WTC11 (cell line): ENCODE measurements around the gene RAB3B.

Source experiments
- ATF1 ChIP-seq: sonication (generic); formaldehyde crosslinking; IDR thresholded peaks from 2 replicates; pipeline ENCODE4 v1.8.1; 2023; ENCODE audit warnings: mild to moderate bottlenecking, moderate library complexity, missing genetic modification reagents
- CTCF ChIP-seq: fragments of 200-600 bp; IDR thresholded peaks from 2 replicates; pipeline ENCODE4 v1.8.0; 2022; ENCODE audit warnings: antibody characterized with exemption
- ETV6 ChIP-seq: sonication (generic); formaldehyde crosslinking; IDR thresholded peaks from 2 replicates; pipeline ENCODE4 v1.8.1; 2022; ENCODE audit warnings: mild to moderate bottlenecking, missing genetic modification reagents
- GABPB1 ChIP-seq: sonication (generic); formaldehyde crosslinking; IDR thresholded peaks from 2 replicates; pipeline ENCODE4 v1.8.1; 2023; ENCODE audit warnings: mild to moderate bottlenecking, missing genetic modification reagents
- KAT7 ChIP-seq: sonication (generic); formaldehyde crosslinking; IDR thresholded peaks from 2 replicates; pipeline ENCODE4 v1.8.1; 2023; ENCODE audit warnings: missing genetic modification reagents, mild to moderate bottlenecking, borderline replicate concordance
- NFYB ChIP-seq: sonication (generic); formaldehyde crosslinking; conservative IDR thresholded peaks from 2 replicates; pipeline ENCODE4 v1.8.0; 2022; ENCODE audit warnings: low read depth, missing genetic modification reagents
- NR2C2 ChIP-seq: sonication (generic); formaldehyde crosslinking; IDR thresholded peaks from 2 replicates; pipeline ENCODE4 v1.8.0; 2022; ENCODE audit warnings: mild to moderate bottlenecking, missing genetic modification reagents
- PRDM15 ChIP-seq: sonication (generic); formaldehyde crosslinking; IDR thresholded peaks from 2 replicates; pipeline ENCODE4 v1.8.0; 2022; ENCODE audit warnings: missing genetic modification reagents
- RELA ChIP-seq: sonication (generic); formaldehyde crosslinking; IDR thresholded peaks from 2 replicates; pipeline ENCODE4 v1.8.1; 2022; ENCODE audit warnings: missing genetic modification reagents, mild to moderate bottlenecking, borderline replicate concordance
- TCF7 ChIP-seq: sonication (generic); formaldehyde crosslinking; IDR thresholded peaks from 2 replicates; pipeline ENCODE4 v1.8.0; 2022; ENCODE audit warnings: mild to moderate bottlenecking, low read depth, missing genetic modification reagents, moderate library complexity
- TEAD4 ChIP-seq: sonication (generic); formaldehyde crosslinking; IDR thresholded peaks from 2 replicates; pipeline ENCODE4 v1.8.0; 2022; ENCODE audit warnings: mild to moderate bottlenecking, missing genetic modification reagents
- TP53 ChIP-seq: sonication (generic); formaldehyde crosslinking; IDR thresholded peaks from 2 replicates; pipeline ENCODE4 v1.8.1; 2023; ENCODE audit warnings: mild to moderate bottlenecking, missing genetic modification reagents

- no peak for TF ChIP-seq CTCF
- no peak for TF ChIP-seq TEAD4 (CRISPR knock-in tag)
- TF ChIP-seq ETV6, result no peak
- no peak for TF ChIP-seq RELA (CRISPR knock-in tag)
- TF ChIP-seq PRDM15, result no peak
- no peak for TF ChIP-seq GABPB1
- TF ChIP-seq TCF7 (CRISPR knock-in tag), result no peak
- no peak for TF ChIP-seq KAT7
- no peak for TF ChIP-seq ATF1 (CRISPR knock-in tag)
- TF ChIP-seq NFYB, result no peak
- TF ChIP-seq TP53 (CRISPR knock-in tag), result no peak
- TF ChIP-seq NR2C2 (CRISPR knock-in tag), result no peak
These were observed 27.8 kb downstream of the RAB3B start for GRCh38 chr1:51962486-51963356.
